NK-92 treated with Interleukin-12 subunit alpha and Interleukin-12 subunit beta, amount 100 ng/mL, for 24 hours (cell line): ENCODE results near the gene GLMN.
A peak's percentile ranks its signal among the peaks of the same experiment; 100 is the strongest.
"Not testable (repeated sequence)": the region's sequence is repeated elsewhere in the genome, so short reads cannot be mapped to it uniquely, and the experiment has no call there.

Source experiments
- DNase-seq: peaks from one replicate; lab custom pipeline; 2025; lab: John Stamatoyannopoulos, UW

The GLMN gene

GRCh38 chr1:92298213-92298572 lies 594 bp downstream of the GLMN start:
- DNase-seq, result no peak

DNA sequence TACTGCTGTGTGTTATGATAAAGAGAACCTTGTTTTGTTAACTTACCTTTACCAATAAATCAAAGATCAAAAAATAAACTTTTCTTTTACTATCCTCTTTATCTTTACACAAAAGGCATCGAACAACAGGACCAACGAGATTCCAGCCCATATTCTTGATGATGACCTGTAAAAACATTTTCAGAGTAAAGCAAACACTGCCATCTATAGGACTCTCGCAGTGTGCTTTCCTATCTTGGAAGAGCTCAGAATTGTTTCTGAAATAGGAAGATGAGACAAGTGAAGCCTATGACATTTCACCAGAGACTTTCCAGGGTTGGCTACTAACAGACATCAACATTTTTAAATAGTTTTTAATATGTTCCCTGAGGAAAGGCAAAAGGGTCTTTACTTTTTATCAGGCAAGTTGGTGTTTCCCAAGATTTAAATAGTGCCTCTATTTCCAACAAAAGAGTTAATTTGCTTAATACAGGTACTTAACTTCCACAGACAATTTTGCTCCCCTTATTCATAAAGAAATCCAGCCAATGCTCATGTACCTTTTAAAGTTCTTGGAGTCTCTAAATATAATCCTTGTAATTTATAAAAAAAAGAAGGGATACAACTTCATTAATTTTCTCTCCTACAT lies 7.3 kb downstream of the GLMN start:
- no peak for DNase-seq

DNA sequence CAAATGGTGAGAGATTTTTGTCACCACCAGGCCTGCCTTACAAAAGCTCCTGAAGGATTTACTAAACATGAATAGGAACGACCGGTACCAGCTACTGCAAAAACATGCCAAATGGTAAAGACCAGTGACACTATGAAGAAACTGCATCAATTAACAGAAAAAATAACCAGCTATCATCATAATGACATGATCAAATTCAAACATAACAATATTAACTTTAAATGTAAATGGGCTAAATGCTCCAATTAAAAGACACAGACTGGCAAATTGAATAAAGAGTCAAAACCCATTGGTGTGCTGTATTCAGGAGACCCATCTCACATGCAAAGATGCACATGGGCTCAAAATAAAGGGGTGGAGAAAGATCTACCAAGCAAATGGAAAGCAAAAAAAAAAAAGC lies 17.4 kb downstream of the GLMN start:
- DNase-seq, result not testable (repeated sequence)

DNA sequence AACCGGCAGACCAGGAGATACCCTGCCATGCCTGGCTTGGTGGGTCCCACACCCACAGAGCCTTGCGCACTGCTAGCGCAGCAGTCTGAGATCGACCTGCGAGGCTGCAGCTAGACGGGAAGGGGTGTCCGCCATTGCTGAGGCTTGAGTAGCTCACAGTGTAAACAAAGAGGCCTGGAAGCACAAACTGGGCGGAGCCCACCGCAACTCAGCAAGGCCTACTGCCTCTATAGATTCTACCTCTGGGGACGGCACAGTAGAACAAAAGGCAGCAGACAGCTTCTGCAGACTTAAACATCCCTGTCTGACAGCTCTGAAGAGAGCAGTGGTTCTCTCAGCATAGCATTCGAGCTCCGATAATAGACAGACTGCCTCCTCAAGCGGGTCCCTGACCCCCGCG lies 19.0 kb downstream of the GLMN start:
- not testable (repeated sequence) for DNase-seq

- no peak for DNase-seq
Measured at GRCh38 chr1:92277105-92277723, 21.6 kb downstream of the GLMN start.

DNA sequence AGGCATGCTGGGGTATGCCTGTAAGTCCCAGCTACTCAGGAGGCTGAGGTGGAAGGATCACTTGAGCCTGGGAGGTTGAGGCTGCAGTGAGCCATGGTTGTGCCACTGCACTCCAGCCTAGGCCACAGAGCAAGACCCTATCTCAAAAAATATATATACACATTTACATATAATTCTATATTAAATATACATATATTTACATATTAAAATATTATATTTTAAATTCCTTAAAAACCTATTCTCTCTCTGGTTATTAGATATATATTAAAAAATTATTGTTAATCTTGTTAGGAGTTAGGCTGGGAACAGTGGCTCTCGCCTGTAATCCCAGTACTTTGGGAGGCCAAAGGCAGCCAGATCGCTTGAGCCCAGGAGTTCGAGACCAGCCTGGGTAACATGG lies 22.7 kb downstream of the GLMN start:
- DNase-seq, result no peak

- no peak for DNase-seq
Measured at GRCh38 chr1:92274939-92275338, 23.8 kb downstream of the GLMN start.

- DNase-seq, result no peak
Measured at GRCh38 chr1:92273039-92273438, 25.7 kb downstream of the GLMN start.

- no peak for DNase-seq
Measured at GRCh38 chr1:92262516-92262915, 36.3 kb downstream of the GLMN start.

DNA sequence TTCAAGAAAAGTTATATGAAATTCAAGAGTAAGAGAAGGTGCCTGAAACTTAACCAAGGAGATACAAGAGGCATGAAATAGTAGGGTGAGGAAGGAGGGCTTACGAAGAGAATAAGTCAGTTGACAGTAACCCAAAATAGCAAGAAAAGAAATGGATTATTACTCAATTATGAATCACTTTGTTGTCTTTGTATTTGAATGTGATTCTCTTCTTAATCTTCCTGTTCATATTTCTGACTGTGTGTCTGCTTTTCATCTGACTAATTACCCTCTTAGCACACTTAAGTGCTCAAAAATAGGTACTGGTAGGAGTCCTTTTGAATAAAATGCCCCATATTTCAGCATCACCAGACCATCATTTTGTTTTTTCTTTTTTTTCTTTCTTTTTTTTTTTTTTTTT lies 39.4 kb downstream of the GLMN start:
- no peak for DNase-seq

GRCh38 chr1:92254714-92255113 lies 44.1 kb downstream of the GLMN start:
- not testable (repeated sequence) for DNase-seq

DNA sequence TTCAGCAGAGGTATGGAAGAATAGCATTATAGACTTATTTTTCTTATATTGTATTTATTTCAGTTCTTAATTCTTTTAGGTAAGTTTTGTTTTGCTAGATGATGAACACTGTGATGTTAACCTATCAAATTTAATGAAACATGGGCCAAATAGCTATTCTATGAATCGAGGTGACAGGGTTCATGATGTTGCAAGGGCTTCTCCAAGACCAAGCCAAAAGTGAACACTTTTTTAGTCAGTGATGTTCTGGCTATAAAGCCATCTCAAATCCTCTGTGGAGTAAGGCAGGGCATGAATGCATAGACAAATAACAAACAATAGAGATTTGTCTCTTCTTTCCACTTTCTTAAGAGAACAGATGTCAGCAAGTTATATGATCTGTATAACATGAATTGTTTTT lies 54.4 kb downstream of the GLMN start:
- no peak for DNase-seq

GRCh38 chr1:92240034-92240433 lies 58.8 kb downstream of the GLMN start:
- no peak for DNase-seq

DNA sequence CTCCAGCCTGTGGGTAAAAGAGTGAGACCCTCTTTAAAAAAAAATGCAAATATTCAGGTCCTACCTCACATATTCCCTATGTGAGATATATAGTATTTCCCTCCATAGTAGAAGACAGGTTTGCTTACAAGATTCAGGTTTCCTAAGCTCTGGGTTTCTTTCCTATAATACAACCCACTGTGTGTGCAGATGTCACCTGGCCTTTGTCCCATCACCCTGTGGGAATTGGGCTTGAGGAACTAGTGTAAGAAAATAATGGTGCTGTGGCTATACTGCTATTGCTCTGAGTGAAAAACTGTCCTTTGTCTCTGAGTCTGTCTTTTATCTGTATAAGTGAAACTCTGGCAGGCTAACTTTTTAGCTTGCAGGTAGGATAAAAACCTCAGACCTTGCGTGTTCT lies 68.1 kb downstream of the GLMN start:
- no peak for DNase-seq

GRCh38 chr1:92228401-92228800 lies 70.4 kb downstream of the GLMN start:
- no peak for DNase-seq

DNA sequence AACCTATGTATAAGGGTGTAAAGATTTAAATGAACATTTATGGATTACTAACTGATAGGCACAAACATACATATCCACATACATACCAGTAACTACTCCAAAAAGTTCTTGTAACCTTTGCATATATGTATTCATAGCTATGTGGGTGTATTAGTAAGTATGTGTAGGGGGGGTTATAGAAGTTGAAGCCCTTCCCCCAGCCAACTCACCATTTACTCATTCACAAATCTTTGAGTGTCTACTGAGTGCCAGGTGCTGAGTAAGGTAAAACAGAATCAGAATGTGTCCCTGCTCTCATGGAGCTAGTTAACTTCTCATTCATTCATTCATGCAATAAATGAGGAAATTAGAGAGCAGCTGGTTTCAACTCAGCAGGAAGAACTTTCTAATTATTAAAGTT lies 79.8 kb downstream of the GLMN start:
- no peak for DNase-seq

DNA sequence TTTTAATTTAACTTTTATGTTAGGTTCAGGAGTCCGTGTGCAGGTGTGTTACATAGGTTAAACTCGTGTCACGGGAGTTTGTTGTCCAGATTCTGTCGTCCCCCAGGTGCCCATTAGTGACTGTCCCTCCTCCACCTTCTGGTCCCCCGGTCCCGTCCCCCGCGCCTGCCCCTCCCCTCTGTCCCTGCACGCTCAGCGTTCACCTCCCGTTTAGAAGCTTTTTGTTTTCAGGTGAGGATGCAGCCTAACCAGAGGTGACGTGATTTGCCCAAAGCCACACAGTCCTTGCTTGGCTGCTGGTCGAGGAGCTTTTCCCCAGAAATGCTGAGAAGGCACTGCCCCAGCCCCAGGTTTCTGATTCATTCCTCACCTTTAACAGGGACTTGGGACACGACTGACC lies 80.2 kb downstream of the GLMN start:
- DNase-seq, result no peak

GRCh38 chr1:92217721-92218120 lies 81.1 kb downstream of the GLMN start, which contains the start of gene C1orf146:
TSS of gene C1orf146 (plus strand) at chr1:92217915. CDS start at chr1:92231421, 13,506 bp downstream.
- DNase-seq, result no peak

DNA sequence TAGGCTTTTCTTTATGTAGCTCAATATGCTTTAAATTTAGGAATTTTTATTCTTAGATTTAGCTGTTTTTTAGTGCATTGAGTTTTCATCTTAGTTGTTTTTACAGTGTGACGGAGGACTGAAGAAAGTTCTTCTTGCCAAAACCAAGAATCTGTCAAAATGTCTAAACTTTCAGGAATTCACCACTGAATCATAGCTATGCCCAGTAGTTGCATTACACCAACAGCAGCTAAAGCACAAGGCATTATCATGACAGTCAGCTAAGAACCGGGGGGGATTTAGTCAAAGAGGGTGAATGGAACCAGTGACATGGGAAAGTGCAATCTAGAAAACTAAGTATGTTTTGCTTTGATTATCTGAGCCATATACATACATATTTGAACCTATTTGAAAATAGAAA lies 87.6 kb downstream of the GLMN start:
- no peak for DNase-seq

DNA sequence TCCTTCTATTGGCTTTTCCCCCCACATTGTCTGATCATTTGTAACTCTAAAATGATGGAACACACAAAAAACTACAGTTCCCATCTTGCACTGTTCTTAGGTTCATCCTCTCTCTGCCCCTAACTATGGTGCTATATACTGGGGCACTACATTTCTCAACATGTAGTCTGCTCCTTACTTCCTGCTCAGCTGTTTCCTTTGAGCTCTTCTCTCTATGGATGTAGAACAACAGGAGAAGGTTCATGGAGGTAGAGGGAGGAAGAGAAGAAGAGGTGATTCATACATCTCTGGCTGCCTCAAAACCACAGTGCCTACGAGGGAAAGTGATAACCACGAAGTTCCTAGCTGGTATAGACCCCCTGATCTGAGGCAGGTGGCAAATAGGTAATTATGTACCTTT lies 88.1 kb downstream of the GLMN start:
- peak; percentile 5 for DNase-seq

DNA sequence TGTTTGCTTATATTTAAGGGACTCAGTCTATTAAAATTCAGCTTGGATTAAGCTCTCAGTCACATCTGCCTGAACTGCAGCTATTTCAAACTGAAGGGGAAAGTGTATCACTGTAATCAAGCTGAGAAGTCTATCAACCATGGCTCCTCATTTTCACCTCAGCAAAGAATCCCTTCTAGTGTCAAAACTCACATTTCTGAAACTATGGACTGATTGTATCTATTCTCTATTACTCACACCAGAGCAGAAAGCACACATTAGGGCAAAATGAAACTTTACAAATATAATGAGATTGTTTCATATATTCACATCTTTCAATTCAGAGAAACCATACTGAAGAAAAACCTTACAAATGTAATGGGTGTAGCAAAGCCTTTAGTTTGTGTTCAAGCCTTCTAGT lies 95.7 kb downstream of the GLMN start:
- no peak for DNase-seq

GRCh38 chr1:92201973-92202372 lies 96.8 kb downstream of the GLMN start:
- no peak for DNase-seq
